Measurements from ENCODE around the gene EPS8L2. TPM values are rescaled to one million over a fixed set of nuclear protein-coding genes. Genes with fewer than 3 reads are reported as not detected.

EPS8L2 gene
- total RNA-seq, 4 donors from 2014 or later = 107 to 193 (median 140) TPM

DNA sequence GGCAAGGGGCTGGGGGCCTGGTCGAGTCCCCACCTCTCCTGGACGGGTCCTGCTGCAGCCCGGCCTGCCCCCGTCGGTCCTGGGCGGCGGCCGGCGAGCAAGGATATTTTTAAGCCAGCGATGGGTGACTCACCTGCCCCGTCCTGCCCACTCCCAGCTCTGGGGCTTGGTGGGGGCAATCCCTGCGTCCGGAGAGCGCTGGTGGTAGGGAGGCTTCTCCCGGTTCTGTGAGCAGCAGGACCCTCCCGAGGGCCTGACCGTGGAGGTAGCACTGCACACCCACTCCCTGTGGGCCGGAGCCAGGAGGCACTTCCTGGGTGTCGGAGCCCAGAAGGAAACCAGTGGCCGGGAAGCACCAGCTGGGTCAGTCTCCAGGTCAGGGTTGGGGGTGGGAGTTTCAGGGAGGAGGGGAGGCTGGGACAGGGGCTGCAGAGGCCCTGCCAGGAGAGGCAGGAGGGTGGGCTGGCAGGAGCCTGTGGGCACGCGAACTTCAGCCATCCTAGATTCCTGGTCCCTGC is 467 bp downstream of the EPS8L2 start:
- DNase-seq (ENCODE audit: low spot score in 2 of 2) = peak in 1 of 2 donors; percentile 78
- Histone ChIP-seq H3K4me3 (peak overlapping the region; percentile 58), H3K4me1 (peaks cover 87% of the 10 kb centered on the region), H3K9me3 (no peaks in the 10 kb centered on the region), H3K36me3 (no peaks in the 10 kb centered on the region), H3K27ac (peak overlapping the region; percentile 87), H3K27me3 (no peaks in the 10 kb centered on the region)
- 4% methylated on average over 17 of the region's 22 CpGs for WGBS
- TF ChIP-seq POLR2AphosphoS5 (IDR thresholded peaks at IDR 0.05) (no peak), EP300 (IDR thresholded peaks at IDR 0.05) (no peak), POLR2A (IDR thresholded peaks at IDR 0.05) (no peak)
- TF ChIP-seq, protein P1, sequence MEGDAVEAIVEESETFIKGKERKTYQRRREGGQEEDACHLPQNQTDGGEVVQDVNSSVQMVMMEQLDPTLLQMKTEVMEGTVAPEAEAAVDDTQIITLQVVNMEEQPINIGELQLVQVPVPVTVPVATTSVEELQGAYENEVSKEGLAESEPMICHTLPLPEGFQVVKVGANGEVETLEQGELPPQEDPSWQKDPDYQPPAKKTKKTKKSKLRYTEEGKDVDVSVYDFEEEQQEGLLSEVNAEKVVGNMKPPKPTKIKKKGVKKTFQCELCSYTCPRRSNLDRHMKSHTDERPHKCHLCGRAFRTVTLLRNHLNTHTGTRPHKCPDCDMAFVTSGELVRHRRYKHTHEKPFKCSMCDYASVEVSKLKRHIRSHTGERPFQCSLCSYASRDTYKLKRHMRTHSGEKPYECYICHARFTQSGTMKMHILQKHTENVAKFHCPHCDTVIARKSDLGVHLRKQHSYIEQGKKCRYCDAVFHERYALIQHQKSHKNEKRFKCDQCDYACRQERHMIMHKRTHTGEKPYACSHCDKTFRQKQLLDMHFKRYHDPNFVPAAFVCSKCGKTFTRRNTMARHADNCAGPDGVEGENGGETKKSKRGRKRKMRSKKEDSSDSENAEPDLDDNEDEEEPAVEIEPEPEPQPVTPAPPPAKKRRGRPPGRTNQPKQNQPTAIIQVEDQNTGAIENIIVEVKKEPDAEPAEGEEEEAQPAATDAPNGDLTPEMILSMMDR (IDR thresholded peaks at IDR 0.05) = peak in 1 of 2 donors; percentile 11

DNA sequence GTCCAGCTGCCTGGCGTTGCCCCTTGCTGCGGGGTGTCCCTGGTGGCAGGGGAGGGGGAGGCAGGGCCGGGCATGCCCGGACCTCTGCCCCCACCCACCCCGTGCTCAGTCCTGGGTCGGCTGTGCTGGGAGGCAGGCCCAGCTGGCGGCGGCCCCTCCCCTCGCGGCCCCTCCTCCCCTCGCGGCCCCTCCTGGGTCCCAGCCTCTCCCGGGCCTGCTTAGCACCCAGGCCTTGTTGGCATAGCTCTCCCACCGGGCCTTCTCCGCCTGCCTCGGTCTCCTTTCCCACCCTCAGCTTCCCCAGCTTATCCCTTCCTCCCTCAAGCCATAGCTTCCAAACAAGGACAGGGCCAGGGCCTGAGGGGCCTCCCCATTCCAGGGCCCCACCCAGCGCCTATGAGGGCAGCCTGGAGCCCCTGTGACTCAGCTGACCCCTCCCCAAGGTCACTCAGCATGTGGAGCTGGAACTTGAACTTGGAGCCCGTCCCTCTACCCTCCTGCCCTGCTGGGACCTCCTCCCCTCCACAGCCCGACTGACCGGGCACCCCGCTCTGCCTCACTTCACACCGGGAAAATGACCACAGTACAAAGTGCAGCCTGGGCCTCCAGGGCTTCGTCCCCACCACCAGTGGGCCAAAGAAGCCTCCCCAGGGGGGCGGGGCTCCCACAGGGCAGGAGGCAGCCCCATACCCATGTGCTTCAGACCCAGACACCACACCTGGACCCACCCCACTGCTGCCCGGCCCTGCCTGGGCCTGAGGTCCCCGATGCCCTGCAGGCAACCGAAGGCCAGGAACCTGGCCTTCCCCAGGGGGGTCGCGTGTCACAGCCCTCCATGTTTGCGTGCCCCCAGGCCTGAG is 1.2 kb downstream of the EPS8L2 start:
- peak overlapping the region; percentile 87 for H3K27ac ChIP-seq
- WGBS = 60% methylated on average over 6 of the region's 30 CpGs
- peaks cover 81% of the 10 kb centered on the region for H3K4me1 ChIP-seq
- TF ChIP-seq POLR2A (IDR thresholded peaks at IDR 0.05) (no peak), POLR2AphosphoS5 (IDR thresholded peaks at IDR 0.05) (no peak)
- TF ChIP-seq, protein P1 (IDR thresholded peaks at IDR 0.05) = no peak
- no peaks in the 10 kb centered on the region for H3K9me3 ChIP-seq
- peak overlapping the region; percentile 58 for H3K4me3 ChIP-seq
- peaks cover 6% of the 10 kb centered on the region for H3K36me3 ChIP-seq
- DNase-seq (ENCODE audit: low spot score in 2 of 2) = peak in 1 of 2 donors; percentile 71
- H3K27me3 ChIP-seq = no peaks in the 10 kb centered on the region

- no CpG with 5 or more reads among the region's 16 CpGs for WGBS
- no peaks in the 10 kb centered on the region for H3K27me3 ChIP-seq
- H3K4me3 ChIP-seq = peak overlapping the region; percentile 58
- H3K4me1 ChIP-seq = peaks cover 76% of the 10 kb centered on the region
- TF ChIP-seq POLR2A (IDR thresholded peaks at IDR 0.05) = no peak
- TF ChIP-seq POLR2AphosphoS5 (IDR thresholded peaks at IDR 0.05) = no peak
- TF ChIP-seq, protein P1 (IDR thresholded peaks at IDR 0.05) = no peak
- TF ChIP-seq EP300 (IDR thresholded peaks at IDR 0.05) = no peak
- peak in 1 of 2 donors; percentile 66 for DNase-seq (ENCODE audit: low spot score in 2 of 2)
- H3K36me3 ChIP-seq = peaks cover 6% of the 10 kb centered on the region
- H3K9me3 ChIP-seq = no peaks in the 10 kb centered on the region
- peak overlapping the region; percentile 87 for H3K27ac ChIP-seq
These were observed 1.9 kb downstream of the EPS8L2 start for GRCh38 chr11:707817-708420.

GRCh38 chr11:708511-708910 is 2.5 kb downstream of the EPS8L2 start:
- 89% methylated on average over 3 of the region's 7 CpGs for WGBS
- Histone ChIP-seq H3K36me3 (peaks cover 6% of the 10 kb centered on the region), H3K27me3 (no peaks in the 10 kb centered on the region), H3K9me3 (no peaks in the 10 kb centered on the region), H3K27ac (peak overlapping the region; percentile 87), H3K4me3 (no peak overlapping the region), H3K4me1 (peaks cover 71% of the 10 kb centered on the region)
- TF ChIP-seq POLR2AphosphoS5 (IDR thresholded peaks at IDR 0.05) (no peak), POLR2A (IDR thresholded peaks at IDR 0.05) (no peak), EP300 (IDR thresholded peaks at IDR 0.05) (no peak)
- DNase-seq (ENCODE audit: low spot score in 2 of 2) = peak in 1 of 2 donors; percentile 60

DNA sequence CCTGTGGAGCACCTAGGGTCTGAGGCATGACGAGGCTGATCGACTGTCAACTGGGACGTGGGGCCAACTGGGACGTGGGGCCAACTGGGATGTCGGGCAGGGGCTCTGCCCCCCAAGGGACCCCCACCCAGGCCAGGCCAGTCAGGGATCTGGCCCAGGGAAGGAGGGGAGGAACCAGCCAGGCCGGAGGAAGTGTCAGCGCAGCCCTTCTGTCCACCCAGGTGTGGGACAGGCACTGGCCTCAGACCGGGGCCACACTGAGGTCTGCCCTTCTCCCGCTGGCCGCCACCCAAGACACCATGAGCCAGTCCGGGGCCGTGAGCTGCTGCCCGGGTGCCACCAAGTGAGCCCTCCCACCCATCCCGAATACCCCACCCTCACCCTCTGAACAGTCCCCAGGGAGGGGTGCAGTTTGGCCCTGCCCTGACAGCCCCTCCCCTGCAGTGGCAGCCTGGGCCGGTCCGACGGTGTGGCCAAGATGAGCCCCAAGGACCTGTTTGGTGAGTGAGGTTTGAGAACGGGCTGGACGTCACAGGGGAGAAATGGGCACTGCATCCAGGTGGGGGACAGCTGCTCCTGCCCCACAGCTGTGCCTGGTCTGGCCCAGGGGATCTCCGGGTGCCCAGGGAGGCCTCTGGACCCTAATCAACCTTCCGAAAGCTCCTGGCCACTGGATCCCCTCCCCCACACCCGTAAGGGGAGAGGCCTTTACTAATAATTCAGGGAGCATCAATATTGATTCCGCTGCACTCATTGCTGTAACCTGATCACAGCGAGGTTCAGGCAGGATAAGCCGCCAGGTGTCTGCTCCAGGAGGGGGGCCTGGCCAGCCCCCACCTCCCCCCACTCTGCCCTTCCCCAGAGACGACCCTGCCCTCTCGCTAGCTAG is 3.3 kb downstream of the EPS8L2 start:
- no peaks in the 10 kb centered on the region for H3K9me3 ChIP-seq
- peak overlapping the region; percentile 71 for H3K27ac ChIP-seq
- H3K27me3 ChIP-seq = no peaks in the 10 kb centered on the region
- peaks cover 6% of the 10 kb centered on the region for H3K36me3 ChIP-seq
- peaks cover 67% of the 10 kb centered on the region for H3K4me1 ChIP-seq
- TF ChIP-seq POLR2AphosphoS5 (IDR thresholded peaks at IDR 0.05) (no peak), POLR2A (IDR thresholded peaks at IDR 0.05) (no peak), EP300 (IDR thresholded peaks at IDR 0.05) (no peak)
- TF ChIP-seq, protein P1 (IDR thresholded peaks at IDR 0.05) = no peak
- peak in 1 of 2 donors; percentile 67 for DNase-seq (ENCODE audit: low spot score in 2 of 2)
- 80% methylated on average over 16 of the region's 27 CpGs for WGBS
- no peak overlapping the region for H3K4me3 ChIP-seq

All from suprapubic skin (tissue), 4 donors.